PC-3 (cell line): ENCODE measurements around the gene SEMA5A. TPM values are rescaled to one million over a fixed set of nuclear protein-coding genes. Genes with fewer than 3 reads are reported as not detected.

Experiments used
- ATAC-seq: fragments of 200-7000 bp; cut with Tn5 transposase; 2 replicates; pipeline ENCODE4 v1.9.1; 2020; ENCODE audit warnings: mild to moderate bottlenecking, moderate library complexity
- BruUV-seq: library from RNA; stranded (reverse); fragments of 400-500 nt; replicated peaks from 2 replicates; lab custom pipeline; 2021; lab: Mats Ljungman, UMichigan
- CTCF ChIA-PET: fragments of 300-600 bp; sonication (Branson Sonifier 250); formaldehyde crosslinking; loops from one replicate; lab custom pipeline; 2022; ENCODE audit warnings: antibody characterized with exemption; lab: Charles Lee
- POLR2A ChIA-PET: fragments of 300-600 bp; sonication (Branson Sonifier 250); formaldehyde crosslinking; loops from one replicate; lab custom pipeline; 2022; ENCODE audit warnings: antibody characterized with exemption; ENCODE audit not compliant: unreplicated experiment; lab: Charles Lee
- DNase-seq: peaks from one replicate; pipeline ENCODE4 v3.0.0-alpha.2; 2015
- H2AFZ ChIP-seq: fragments of 300-600 bp; sonication (generic); 2 replicates; pipeline ENCODE4 v1.6.0; 2016; ENCODE audit warnings: antibody characterized with exemption, low read length
- H3F3A ChIP-seq: fragments of 300-600 bp; sonication (generic); one replicate; pipeline ENCODE4 v1.6.0; 2017; ENCODE audit warnings: antibody characterized with exemption, low read length, control low read depth, mild to moderate bottlenecking; ENCODE audit not compliant: unreplicated experiment
- H3K27ac ChIP-seq: fragments of 300-600 bp; sonication (generic); 2 replicates; pipeline ENCODE4 v1.5.1; 2016; ENCODE audit warnings: mild to moderate bottlenecking, low read length
- H3K27me3 ChIP-seq: fragments of 300-600 bp; sonication (generic); 2 replicates; pipeline ENCODE4 v1.6.1; 2016; ENCODE audit warnings: low read length, mixed read lengths
- H3K36me3 ChIP-seq: fragments of 300-600 bp; sonication (generic); 2 replicates; pipeline ENCODE4 v1.6.1; 2016; ENCODE audit warnings: low read depth, mixed run types, low read length, mixed read lengths
- H3K4me1 ChIP-seq: fragments of 300-600 bp; sonication (generic); 2 replicates; pipeline ENCODE4 v1.5.1; 2016; ENCODE audit warnings: low read length; ENCODE audit not compliant: insufficient read depth
- H3K4me2 ChIP-seq: fragments of 300-600 bp; sonication (generic); 2 replicates; pipeline ENCODE4 v1.6.0; 2016; ENCODE audit warnings: low read length
- H3K4me3 ChIP-seq: fragments of 300-600 bp; sonication (generic); 2 replicates; pipeline ENCODE4 v1.5.1; 2016; ENCODE audit warnings: mild to moderate bottlenecking, low read length, mixed read lengths
- H3K79me2 ChIP-seq: fragments of 300-600 bp; sonication (generic); 2 replicates; pipeline ENCODE4 v1.6.1; 2017; ENCODE audit warnings: low read length, mixed read lengths
- H3K9ac ChIP-seq: fragments of 300-600 bp; sonication (generic); 2 replicates; pipeline ENCODE4 v1.6.0; 2016; ENCODE audit warnings: mild to moderate bottlenecking, low read length
- H3K9me2 ChIP-seq: fragments of 300-600 bp; sonication (generic); replicated peaks from 2 replicates; pipeline ENCODE4 v1.6.1; 2016; ENCODE audit warnings: mixed run types, low read length, mixed read lengths
- H3K9me3 ChIP-seq: fragments of 300-600 bp; sonication (generic); 2 replicates; pipeline ENCODE4 v1.6.1; 2016; ENCODE audit warnings: low read length, mixed read lengths
- H4K20me1 ChIP-seq: fragments of 300-600 bp; sonication (generic); 2 replicates; pipeline ENCODE4 v1.6.1; 2016; ENCODE audit warnings: low read length, mixed read lengths
- CTCF ChIP-seq: fragments of 300-600 bp; sonication (generic); conservative IDR thresholded peaks from 2 replicates; pipeline ENCODE4 v1.5.1; 2017; ENCODE audit warnings: antibody characterized with exemption, low read depth, mild to moderate bottlenecking, low read length
- EZH2 ChIP-seq: fragments of 300-600 bp; sonication (generic); IDR thresholded peaks from one replicate; pipeline ENCODE4 v1.6.1; 2017; ENCODE audit warnings: antibody characterized with exemption, mild to moderate bottlenecking, low read length; ENCODE audit not compliant: unreplicated experiment
- EZH2phosphoT487 ChIP-seq: fragments of 300-600 bp; sonication (generic); IDR thresholded peaks from 2 replicates; pipeline ENCODE4 v1.6.1; 2018; ENCODE audit warnings: mild to moderate bottlenecking, antibody characterized with exemption, low read length, borderline replicate concordance
- intact Hi-C: fragments of 100-400 bp; cut with micrococcal nuclease; formaldehyde crosslinking; loops from 2 replicates; pipeline ENCODE4 v1.9.0; 2023
- total RNA-seq: library from RNA; depleted of rRNA; stranded (reverse); fragments of >200 nt; gene quantifications from 2 replicates; pipeline ENCODE4 v1.2.3, GENCODE V29; 2014

SEMA5A gene
- total RNA-seq, 1 experiment from 2014 or later = 4.4 TPM

DNA sequence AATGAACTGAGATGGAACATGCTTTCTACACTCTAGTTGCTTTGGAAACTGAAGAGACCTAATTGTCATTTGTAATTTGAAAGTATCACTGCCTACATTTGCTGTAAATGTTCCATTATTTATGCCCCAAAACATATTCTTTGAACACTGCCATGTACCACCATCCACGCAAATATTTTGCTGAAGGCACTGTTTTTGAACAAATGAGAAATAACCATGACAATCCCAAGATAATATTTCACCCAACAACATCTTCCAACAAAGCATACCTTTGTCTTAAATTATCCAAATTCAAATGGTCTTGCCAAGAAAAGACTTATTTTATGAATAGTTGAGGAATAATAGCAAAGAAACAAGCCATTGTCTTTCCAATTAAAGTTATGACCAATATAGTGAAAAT, 356.2 kb downstream of the SEMA5A start:
- no peaks in the 10 kb centered on the region for H3F3A ChIP-seq
- BruUV-seq = no TSS peak
- CTCF ChIA-PET = no interaction called here

GRCh38 chr5:9188956-9189355, 356.9 kb downstream of the SEMA5A start:
- DNase-seq (no peak), ATAC-seq (no peak)
- Histone ChIP-seq H3K4me2 (no peak overlapping the region), H3K9ac (no peak overlapping the region), H2AFZ (no peak overlapping the region), H3K27ac (no peak overlapping the region), H3F3A (no peaks in the 10 kb centered on the region), H3K4me1 (peaks cover 8% of the 10 kb centered on the region; the same call in 1 of the 2 replicates), H3K4me3 (no peak overlapping the region), H3K36me3 (no peaks in the 10 kb centered on the region), H3K79me2 (no peaks in the 10 kb centered on the region), H4K20me1 (no peaks in the 10 kb centered on the region), H3K9me3 (no peaks in the 10 kb centered on the region), H3K9me2 (0 out of 2 replicates have a peak, but pooled peaks cover 3% of the 10 kb centered on the region), H3K27me3 (no peaks in the 10 kb centered on the region)
- ChIA-PET CTCF (no interaction called here), POLR2A (no interaction called here)
- TF ChIP-seq EZH2 = no peak
- TF ChIP-seq CTCF = no peak
- TF ChIP-seq EZH2phosphoT487 = no peak
- intact Hi-C loops = no loop called here
- no TSS peak for BruUV-seq

More for the DNA sequence above, 356.2 kb downstream of the SEMA5A start:
- no peak for ATAC-seq
- Histone ChIP-seq H3K9me3 (no peaks in the 10 kb centered on the region), H3K27me3 (no peaks in the 10 kb centered on the region), H3K4me1 (peaks cover 14% of the 10 kb centered on the region; the same call in 1 of the 2 replicates), H3K27ac (no peak overlapping the region), H2AFZ (no peak overlapping the region), H3K36me3 (no peaks in the 10 kb centered on the region), H4K20me1 (no peaks in the 10 kb centered on the region), H3K79me2 (no peaks in the 10 kb centered on the region), H3K9me2 (0 out of 2 replicates have a peak, but pooled peaks cover 3% of the 10 kb centered on the region), H3K4me3 (no peak overlapping the region), H3K9ac (no peak overlapping the region), H3K4me2 (no peak overlapping the region)
- POLR2A ChIA-PET = no interaction called here
- no peak for DNase-seq
- intact Hi-C loops = no loop called here
- no peak for TF ChIP-seq EZH2
- no peak for TF ChIP-seq EZH2phosphoT487
- no peak for TF ChIP-seq CTCF

DNA sequence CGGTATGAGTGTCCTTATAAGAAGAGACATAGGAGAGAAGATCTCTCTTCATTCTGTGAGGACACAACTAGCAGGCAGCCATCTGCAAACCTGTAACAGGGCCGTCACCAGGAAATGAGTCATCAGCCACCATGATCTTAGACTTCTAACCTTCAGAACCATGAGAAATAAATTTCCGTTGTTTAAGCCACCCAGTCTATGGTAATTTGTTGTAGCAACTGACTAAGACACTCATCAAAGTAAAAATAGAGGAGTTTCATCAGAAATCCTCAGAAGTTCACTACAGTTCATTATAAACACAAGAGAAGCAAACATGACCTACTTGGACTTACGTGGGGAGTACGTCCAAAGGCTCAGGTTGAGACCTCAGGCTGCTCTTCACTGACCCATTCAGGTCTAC, 357.7 kb downstream of the SEMA5A start:
- 0 out of 2 replicates have a peak overlapping the region, but pooled peaks have one; percentile 3 for H3K27ac ChIP-seq
- intact Hi-C loops = no loop called here
- H3K36me3 ChIP-seq = no peaks in the 10 kb centered on the region
- DNase-seq (peak; percentile 61), ATAC-seq (peak; percentile 75)
- no peaks in the 10 kb centered on the region for H3K79me2 ChIP-seq
- H4K20me1 ChIP-seq = no peaks in the 10 kb centered on the region
- no peak overlapping the region for H3K4me2 ChIP-seq
- TF ChIP-seq CTCF (no peak), EZH2 (no peak), EZH2phosphoT487 (no peak)
- ChIA-PET POLR2A (no interaction called here), CTCF (no interaction called here)
- H3K9me2 ChIP-seq = 0 out of 2 replicates have a peak, but pooled peaks cover 3% of the 10 kb centered on the region
- no TSS peak for BruUV-seq
- H2AFZ ChIP-seq = 0 out of 2 replicates have a peak overlapping the region, but pooled peaks have one; percentile 8
- H3K27me3 ChIP-seq = no peaks in the 10 kb centered on the region
- H3K4me3 ChIP-seq = no peak overlapping the region
- no peaks in the 10 kb centered on the region for H3F3A ChIP-seq
- H3K9me3 ChIP-seq = no peaks in the 10 kb centered on the region
- peaks cover 8% of the 10 kb centered on the region; the same call in 1 of the 2 replicates for H3K4me1 ChIP-seq
- H3K9ac ChIP-seq = no peak overlapping the region
